ENCODE measurements around the gene SPOCD1.
"Not testable (repeated sequence)": the region's sequence is repeated elsewhere in the genome, so short reads cannot be mapped to it uniquely, and the experiment has no call there.

SPOCD1 gene

DNA sequence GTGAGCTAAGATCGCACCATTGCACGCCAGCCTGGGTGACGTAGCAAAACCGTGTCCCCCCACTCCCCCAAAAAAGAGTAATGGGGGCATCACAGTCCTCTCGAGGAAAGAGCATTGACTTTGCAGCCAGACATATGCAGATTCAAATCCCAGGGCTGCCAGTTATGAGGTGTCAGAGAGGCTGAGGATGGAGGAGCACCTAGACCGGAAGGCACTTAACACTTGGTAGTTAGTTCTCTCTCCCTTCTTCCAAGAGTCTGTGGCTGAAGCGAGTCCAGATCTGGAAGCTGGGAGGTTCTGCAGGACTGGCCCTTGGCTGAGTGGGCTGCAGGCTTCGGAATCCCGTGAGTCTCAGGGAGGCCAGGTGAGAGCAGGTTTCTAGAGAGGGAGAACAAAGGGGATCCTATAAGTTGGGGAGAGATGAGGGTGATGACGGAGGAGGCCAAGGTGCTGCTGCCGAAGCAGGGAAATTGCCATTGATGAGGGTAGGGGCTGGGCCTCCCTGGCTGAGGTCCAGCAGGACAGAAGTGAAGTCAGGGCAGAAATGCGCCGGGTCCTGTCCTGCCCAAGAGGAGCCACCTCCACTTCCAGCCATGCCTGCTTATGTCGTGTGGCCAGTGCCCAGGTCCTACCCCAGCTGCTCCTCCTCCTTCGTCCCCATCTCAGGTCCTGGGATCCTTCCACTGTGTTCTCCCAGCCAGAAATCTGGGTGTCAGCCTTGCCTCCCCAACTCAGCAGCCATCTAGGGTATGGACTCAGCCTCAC is 13.3 kb upstream of the SPOCD1 start:
- DNase-seq (ENCODE audit: low read depth) = no peak

DNA sequence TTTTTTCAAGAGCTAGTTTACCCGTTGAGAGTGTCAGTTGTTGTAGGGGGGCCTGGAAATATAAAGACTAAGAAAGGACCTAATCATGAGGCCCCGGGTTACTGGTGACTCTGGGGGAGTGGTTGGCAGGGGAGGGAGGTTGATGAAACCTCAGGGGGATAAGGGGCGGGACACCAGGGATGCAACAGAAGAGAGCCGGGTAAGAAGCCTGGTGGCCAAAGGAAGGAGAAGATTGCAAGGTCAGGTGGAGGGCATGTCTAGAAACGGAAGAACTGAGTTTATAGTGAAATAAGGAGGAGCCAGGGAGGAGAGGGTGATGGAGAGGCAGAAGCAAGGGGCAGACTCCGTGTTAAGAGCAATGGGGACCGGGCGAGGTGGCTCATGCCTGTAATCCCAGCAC is 12.5 kb upstream of the SPOCD1 start:
- no peak for DNase-seq (ENCODE audit: low read depth)

DNA sequence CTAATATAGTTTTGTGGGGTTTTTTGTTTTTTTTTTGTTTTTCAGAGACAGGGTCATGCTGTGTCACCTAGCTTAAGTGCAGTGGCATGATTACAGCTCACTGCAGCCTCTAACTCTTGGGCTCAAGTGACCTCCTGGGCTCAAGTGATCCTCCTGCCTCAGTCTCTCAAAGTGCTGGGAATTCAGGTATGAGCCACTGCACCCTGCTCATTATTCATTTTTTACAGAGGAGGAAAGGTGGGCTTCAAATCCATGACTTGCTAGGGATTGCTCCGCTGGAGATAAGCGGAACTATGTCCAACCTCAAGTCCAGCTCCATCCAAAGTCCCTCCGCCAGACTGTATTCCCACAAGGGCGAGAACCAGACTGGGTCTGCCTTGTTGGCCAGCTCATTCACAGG is 8.0 kb upstream of the SPOCD1 start:
- no peak for DNase-seq (ENCODE audit: low read depth)

DNA sequence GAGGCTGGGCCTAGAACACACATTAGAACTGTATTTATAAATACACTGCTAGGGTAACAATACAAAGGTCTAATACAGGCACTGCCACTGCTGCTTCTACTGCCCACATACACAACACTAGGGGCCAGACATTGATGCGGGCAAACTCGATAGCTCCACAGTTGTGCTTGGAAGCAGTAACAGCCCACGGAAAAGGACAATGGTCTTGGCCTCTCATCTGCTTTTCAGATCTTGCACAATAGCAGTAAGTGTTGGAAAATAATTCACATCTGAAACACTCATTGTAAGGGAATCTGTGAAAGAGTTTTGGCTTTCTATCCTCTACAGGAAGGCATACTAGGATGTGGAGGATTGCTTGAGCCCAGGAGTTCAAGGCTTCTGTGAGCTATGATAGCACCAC is 6.9 kb upstream of the SPOCD1 start:
- DNase-seq (ENCODE audit: low read depth) = no peak

DNA sequence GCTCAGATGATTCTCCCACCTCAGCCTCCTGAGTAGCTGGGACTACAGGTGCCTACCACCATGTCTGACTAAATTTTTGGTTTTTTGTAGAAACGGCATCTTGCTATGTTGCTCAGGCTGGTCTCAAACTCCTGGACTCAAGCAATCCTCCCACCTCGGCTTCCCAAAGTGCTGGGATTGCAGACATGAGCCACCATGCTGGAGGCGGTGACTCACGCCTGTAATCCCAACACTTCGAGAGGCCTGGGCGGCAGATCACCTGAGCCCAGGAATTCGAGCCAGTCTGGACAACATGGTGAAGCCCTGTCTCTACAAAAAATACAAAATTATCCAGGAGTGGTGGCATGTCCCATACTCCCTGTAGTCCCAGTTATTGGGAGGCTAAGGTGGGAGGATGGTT is 4.4 kb upstream of the SPOCD1 start:
- DNase-seq (ENCODE audit: low read depth) = not testable (repeated sequence)

DNA sequence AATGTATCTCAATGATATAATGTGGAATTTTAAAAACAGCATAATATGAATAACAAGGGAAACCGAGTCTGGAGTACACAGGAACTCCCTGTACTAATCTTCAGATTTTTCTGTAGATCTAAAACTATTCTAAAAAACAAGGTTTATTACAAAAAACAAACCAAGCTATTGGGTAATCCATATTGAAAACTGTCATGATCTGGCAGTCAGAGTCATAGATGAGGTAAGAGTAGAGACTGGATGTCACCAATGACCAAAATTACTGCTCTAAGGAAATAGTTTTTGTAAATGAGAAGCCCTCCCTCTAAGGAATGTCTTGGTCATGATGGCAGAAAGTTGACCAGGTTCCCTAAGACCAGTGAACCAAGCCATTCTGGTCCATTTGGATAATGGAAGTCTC is 2.4 kb upstream of the SPOCD1 start:
- no peak for DNase-seq (ENCODE audit: low read depth)

DNA sequence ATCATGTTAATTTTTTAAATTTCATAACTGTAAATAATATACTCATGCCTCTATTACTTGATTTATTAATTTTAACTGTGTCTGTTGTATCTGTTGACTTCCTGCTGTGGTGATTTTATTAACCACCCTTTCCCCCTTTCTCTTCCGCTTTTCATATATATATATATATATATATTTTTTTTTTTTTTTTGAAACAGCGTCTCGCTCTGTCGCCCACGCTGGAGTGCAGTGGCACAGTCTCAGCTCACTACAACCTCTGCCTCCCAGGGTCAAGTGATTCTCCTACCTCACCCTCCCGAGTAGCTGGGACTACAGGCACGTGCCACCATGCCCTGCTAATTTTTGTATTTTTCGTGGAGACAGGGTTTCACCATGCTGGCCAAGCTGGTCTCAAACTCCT is 1.1 kb upstream of the SPOCD1 start:
- not testable (repeated sequence) for DNase-seq (ENCODE audit: low read depth)

DNA sequence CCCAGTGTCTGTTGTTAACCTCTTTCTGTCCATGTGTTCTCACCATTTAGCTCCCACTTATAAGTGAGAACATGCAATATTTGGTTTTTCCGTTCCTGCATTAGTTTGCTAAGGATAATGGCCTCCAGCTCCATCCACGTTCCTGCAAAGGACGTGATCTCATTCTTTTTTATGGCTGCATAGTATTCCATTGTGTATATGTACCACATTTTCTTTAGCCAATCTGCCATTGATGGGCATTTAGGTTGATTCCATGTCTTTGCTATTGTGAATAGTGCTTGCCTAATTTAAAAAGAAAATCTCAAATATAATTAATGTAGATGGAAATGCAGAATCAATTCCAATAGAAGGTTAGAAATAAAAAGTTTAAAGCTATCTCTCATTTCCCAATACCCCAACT is 679 bp upstream of the SPOCD1 start:
- DNase-seq (ENCODE audit: low read depth) = not testable (repeated sequence)

DNA sequence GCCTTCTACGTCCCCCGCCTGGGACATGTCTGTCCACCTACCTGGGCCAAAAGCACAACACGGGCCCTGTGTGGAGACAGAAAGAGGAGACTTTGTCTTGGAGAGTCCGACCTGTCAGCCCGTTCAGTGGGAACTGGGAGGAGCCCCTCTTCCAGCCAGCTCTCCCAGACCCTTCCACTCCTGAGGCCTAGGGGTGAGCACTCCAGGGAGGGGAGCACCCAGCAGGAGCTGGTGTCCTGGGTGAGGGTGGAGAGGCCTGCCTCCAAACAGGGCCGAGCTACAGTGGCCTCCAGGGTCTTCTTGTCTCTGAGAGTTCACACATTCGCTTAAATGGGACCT is 546 bp downstream of the SPOCD1 start:
- no peak for DNase-seq (ENCODE audit: low read depth)

DNA sequence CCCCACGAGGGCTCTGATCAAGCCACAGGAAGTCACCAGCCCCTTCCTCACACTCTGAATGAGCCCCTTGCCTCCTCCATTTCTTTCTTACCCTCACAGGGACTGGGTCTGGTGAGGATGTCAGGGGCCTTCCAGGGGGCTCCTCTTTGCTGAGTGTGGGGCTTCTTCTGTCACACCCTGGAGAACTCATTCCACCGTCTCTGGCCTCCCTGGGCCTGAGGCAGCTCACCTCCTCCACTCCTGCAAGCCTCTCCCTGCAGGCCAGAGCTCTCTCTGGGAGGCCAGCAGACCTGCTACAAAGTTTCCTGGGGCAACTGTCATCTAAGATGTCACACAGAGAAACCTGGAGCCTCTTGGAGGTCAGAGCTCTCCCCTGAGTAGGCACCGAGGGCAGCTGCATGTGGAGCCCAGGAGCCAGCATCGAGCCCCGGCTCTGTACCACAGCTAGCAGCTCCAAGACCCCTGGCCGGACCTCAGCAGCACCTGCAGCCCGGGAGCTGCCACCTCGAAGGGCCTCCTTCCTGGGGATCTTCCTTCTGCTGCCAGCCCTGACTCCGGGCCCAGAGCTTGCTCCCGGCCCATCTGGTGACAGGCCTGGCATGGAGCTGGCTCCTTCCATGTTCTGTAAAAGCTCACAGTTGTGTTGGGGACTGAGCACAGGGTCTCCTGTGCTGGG is 1.1 kb downstream of the SPOCD1 start:
- DNase-seq (ENCODE audit: low read depth) = no peak

DNA sequence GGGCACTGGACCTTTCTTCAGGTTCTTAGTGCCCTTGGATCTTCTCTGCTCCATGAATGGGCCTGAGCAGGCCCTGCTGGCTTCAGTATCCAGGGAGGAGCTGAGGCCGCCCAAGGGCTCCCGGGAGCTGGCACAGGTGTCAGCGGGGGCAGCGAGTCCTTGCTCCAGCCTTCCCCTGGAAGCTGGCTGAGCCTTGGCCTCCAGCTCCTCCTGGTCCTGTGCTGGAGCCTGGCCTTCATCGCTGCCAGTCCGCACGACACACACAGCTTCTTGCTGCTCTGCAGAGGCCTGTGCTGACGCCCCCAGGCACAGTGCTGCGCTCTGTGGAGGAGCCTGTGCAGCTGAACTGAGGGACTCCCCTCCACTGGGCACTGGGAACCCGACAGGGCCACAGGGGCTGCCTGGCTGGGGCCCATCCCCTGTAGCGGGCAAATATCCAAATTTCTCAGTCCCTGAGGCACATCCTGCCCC is 1.7 kb downstream of the SPOCD1 start:
- no peak for DNase-seq (ENCODE audit: low read depth)

DNA sequence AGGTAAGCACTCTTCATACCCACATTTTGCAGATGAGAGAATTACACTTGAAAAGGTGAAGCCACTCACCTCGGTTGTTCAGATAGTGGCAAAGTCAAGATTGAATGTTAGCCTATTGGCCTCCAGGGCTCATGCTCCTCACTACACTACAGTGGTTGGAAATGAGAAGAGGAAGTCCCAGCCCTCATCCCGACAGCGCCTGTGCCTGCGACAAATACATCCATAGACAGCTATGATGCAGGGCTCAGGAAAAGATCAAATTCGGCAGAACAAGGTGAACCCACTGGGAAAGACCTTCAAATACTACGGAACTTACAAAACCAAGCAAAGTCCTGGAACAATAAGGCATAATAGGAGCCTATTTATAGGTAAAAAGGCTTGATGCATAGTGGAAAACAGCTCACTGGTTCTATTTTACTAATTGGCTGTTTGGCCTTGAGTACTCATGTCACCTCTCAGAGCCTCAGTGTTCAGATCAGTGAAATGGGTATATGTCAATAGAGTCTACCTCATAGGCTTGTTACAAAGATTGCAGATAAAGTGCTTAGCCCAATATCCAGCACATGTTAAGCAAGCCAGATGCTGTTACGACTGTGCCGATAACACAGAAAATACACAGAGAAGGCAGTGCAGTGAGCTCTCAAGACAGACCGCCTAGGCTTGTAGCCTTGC is 3.5 kb downstream of the SPOCD1 start:
- DNase-seq (ENCODE audit: low read depth) = no peak

DNA sequence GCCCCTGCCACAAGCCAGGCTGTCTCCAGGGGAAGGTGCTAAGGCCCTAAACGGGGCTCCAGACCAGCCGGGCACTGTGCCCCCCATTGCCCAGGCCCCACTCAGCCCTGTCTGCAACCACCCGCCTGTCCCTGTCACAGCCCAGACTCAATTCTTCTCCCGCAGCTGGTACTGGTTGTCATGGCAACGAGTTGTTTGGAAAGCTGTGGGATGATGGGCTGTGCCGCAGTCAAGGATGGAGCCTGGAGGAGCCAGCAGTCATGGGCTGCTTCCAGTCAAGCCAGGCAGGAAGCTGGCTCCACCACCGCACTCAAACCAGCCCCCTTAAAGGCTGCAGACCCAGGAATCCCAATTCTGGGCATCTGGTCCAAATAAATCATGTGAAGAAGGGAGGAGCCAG is 4.2 kb downstream of the SPOCD1 start:
- no peak for DNase-seq (ENCODE audit: low read depth)

DNA sequence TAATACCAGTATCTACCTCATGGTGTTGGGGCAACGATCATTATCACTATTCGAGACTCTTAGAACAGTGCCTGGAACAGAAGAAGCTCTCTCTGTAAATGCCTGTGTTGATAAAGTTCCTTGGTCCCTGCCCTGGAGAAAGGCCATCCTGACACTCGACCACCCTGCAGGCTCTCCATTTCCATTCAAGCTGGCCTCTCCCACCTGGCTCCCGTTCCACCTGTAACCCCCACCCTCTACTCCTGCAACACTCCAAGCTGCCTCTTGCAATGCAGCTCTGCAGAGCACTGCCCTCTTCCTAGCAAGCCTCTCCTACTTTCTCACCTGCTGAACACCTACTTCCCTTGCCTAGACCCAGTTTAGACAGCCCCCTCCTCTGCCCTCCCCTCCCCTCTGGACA is 6.1 kb downstream of the SPOCD1 start:
- no peak for DNase-seq (ENCODE audit: low read depth)

DNA sequence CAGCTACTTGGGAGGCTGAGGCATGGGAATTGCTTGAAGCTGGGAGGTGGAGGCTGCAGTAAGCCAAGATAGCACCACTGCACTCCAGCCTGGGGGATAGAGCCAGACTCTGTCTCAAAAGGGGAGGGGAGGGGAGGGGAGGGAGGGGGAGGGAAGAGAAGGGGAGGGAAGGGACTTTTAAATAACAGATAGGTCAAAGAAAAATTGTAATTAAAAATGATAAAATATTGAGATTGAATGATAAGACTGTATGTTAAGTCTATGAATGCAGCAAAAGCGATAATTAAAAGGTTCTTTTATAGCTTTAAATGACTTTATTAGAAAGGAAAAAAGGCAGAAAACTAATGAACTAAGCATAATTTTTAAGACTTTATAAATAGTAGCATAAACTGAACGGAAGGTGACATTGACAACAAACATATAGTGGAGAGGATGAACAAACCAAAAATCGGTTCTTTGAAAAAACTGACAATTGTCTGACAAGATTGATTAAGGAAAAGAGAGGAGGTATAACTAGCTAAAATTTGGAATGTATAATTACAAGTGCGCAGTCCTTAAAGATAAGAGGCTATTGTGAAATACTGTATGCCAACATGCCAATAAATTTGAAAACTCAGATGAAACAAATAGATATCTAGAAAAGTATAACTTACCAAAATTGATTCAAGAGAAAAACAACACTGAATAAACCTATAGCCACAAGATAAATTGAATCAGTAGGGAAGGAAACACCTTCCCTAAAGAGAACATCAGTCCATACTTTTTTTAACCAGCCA is 8.4 kb downstream of the SPOCD1 start:
- DNase-seq (ENCODE audit: low read depth) = no peak

DNA sequence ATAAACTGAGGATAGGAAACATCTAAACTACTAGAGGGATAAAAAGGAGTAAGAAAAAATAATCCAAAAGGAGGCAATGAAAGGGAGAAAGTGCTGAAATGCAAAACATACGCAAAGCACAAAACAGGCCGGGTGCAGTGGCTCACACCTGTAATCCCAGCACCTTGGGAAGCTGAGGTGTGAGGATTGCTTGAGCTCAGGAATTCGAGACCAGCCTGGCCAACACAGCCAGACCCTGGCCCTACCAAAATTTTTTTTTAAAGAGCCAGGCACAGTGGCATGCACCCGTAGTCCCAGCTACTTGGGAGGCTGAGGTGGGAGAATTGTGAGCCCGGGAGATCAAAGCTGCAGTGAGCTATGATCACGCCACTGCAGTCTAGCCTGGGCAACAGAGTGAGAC is 10.5 kb downstream of the SPOCD1 start:
- no peak for DNase-seq (ENCODE audit: low read depth)

DNA sequence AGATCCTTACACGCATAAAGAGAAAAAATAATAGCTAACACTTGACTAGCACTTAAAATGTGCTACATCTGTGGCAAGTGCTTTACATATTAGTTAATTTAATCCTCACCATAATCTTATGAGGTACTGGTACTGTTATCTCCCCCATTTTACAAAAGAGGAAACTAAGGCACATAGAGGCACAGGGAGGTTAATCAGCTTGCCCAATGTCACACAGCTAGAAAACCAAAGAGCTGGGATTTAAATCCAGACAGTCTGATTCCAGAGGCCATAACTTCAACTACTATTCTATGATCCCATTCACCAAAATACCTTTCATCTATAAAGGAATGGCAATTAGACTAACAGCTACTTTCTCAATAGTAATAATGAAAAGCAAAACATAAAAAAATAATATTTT is 11.7 kb downstream of the SPOCD1 start:
- DNase-seq (ENCODE audit: low read depth) = no peak

DNA sequence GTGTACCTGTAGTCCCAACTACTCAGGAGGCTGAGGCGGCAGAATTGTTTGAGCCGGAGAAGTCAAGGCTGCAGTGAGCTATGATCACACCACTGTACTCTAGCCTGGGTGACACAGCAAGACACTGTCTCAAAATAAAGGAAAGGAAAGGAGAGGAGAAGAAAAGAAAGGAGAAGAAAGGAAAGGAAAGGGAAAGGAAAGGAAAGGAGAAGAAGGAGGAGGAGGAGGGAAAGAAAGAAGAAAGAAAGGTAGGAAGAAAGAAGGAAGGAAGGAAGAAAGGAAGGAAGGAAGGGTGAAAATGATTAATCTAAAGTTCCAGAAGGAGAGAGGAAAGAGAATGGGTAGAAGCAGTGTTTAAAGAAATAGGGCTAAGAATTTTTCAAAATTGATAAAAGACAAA is 12.2 kb downstream of the SPOCD1 start:
- DNase-seq (ENCODE audit: low read depth) = no peak

DNA sequence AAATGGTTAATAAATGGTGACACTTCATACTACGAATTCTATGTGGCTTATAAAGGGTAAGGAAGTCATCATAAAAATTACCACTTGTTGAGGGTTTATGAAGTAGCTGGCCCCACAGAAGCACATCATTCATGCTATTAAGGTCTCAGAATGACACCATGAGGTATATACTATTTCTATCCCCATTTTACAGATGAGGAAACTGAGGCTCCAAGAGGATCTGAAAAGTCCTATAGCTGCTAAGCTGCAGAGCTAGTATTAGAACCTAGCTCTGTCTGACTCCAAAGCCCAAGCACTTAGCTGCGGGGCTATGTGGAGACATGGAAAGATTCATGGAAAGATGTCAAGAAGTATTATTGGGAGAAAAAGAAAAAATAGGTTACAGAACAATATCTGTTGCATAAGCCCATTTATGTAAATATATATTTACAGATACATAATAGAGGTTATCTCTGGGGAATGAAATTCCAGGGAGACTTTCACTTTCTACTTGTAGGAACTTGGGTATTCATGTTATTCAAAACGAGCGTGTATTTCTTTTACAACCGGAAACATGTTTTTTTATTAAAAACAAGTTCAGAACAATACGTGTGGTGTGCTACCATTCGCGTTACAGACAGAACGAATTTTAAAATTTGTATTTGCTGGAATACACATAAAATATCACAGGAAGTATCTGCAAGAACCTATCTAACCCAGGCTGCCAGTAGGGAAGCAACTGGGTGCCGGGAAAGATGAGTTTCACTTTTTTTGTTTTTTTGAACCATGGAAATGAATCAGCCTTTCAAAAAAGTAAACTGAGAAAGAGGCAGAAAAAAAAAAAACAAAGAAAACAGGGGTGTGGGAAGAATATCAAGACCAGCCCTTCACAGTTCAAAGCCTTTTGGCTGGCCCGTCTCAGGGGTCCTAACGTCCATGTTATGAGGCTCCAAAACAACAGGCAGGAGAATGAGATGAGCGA is 13.4 kb downstream of the SPOCD1 start:
- DNase-seq (ENCODE audit: low read depth) = no peak

DNA sequence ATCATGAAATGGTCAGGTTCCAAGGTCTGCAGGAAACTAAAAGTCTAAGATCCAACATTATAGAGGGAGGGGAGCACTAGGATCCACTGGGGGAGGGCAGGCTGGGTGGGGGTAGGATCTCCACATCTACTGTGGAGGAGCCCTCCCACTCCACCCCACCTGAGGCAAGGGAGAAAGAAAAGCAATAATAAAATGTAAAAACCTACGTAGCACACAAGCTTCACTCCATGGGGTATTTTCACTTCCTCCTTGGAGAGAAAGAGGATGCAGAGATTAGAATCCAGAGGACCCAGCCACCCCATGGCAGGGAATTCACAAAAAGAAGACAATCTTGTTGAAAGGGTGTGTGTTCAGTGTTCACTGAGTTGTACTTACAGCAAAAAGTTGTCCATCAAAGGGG is 14.4 kb downstream of the SPOCD1 start:
- DNase-seq (ENCODE audit: low read depth) = no peak

DNA sequence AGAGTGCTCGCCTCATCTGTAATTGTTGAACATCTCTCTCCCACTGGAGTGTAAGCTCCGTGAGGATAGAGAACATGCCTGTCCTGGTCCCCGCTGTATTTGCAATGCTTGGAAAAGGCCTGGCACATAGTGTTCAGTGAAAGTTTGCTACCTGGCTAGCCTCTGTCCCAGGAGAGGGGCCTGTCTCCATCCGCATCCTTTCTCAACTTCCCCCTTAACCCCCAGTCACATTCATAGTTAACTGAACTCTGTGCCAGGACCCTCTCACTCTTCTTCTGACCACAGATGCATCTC is 15.2 kb downstream of the SPOCD1 start:
- no peak for DNase-seq (ENCODE audit: low read depth)

Data from fibroblast of the conjunctiva (primary cell).